GM18499 (cell line): ENCODE results near the gene LIPM.
A peak's percentile ranks its signal among the peaks of the same experiment; 100 is the strongest.

Source experiments
- ATAC-seq: cut with Tn5 transposase; IDR thresholded peaks from one replicate; pipeline ENCODE4 v1.9.1; 2021; ENCODE audit warnings: moderate number of reproducible peaks; ENCODE audit not compliant: insufficient read depth, unreplicated experiment

LIPM gene

DNA sequence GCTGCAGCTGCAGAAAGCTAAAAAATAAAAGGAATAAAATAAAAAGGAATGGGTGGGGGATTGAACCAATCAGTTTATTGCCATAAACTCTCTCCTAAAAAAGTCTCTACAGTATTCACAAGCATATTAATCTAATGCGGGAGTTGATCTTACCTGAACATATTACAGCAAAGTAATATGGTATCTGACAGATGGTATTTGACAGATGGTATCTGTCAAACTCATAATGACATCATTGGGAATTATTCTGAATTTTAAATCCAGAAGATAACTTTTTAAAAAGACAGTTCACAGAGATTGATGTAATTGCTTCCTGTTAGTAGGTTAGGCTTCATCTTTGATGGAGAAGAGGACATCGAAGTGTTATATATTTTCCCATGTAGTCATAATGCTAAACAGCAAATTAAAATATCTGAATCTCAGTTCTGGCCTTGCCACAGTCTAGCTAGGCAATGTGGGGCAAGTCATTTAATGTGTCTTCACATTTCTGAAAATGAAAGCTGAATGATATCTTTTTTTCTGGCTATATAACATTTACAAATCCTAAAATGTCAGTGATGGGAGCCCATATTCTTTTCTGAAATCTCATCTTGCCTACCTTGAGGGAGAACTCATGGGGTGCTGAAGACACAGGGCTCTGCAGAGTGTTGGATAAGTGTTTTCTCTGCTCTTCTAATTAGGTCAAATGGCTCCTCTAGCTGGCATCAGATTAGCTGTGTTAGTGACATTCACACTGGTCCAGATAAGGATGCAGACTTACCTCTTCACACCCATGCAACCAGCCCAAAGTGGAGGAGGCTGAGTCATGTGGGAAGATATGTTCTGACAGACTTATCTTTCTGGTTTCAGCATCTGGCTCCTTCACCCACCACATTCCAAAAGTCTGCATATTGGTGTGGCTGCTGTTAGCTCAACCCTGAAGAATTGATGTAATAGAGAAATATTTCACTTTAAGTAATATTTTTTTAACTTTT, 2.1 kb upstream of the LIPM start:
- ATAC-seq, result no peak

DNA sequence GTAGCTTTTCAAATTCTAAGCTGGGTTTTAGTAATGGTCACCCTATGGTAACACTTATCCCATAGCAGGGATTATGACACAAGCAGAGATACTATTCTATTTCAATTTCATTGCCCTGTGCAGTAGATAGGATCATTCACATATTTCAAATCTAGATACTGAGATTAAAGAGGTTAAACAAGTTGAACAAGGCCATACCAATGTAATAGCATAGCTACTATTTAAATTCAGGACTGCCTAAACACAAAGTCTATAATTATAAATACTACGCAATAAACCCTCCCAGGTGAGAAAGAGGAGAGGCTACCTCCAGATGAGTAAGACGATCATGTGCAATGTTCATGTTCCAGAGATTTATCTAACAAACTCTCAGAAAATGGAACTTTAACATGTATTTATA, 1.1 kb downstream of the LIPM start:
- ATAC-seq, result no peak

DNA sequence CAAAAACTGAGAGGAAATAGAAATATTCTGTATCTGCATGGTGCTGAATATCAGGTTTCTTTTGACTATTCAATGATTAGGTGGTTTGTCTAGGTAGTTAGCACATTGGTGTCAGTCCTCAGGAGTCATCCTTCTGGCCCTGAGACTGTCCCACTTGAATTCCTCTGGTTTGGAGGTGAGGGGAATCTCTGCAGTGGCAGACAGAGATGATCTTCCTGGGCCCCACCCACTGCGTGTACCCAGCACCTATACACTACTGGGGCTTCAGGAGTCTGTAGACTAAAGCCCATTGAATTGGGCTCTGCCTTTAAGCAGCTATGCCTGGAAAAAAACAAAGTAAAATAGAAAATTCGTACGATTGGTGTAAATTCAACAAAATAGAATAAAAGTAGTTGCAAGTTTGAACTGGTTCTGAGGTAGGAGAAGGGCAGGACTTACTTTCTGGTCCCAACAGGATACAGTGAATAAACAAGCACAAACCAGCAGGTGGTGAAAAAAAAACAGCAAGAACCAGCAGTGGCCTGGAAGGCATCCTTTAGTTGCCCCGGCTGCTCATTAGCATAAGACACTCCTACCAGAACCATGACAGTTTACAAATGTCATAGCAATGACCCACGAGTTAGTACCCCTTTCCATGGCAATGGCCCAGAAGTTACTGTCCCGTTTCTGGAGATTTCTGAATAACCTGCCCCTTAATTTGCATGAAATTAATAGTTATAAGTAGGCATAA, 1.7 kb downstream of the LIPM start:
- no peak for ATAC-seq

DNA sequence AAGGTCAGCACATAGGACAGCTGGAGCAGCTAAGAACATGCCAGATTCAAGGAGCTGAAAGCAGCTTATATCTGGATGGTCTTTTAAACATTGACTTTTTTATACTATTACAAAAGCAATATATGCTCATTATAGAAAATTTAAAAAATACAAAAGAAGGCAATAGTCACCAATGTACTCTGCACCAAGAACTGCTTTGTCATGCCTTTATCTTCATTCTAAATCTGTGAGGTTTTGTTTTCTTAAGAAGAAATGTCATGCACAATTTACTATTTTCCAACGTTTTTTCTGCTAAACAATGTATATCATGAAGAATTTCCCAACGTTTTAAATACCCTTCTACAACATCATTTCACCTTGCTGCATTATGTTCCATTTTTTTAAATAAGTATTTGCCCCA, 2.8 kb downstream of the LIPM start:
- no peak for ATAC-seq

DNA sequence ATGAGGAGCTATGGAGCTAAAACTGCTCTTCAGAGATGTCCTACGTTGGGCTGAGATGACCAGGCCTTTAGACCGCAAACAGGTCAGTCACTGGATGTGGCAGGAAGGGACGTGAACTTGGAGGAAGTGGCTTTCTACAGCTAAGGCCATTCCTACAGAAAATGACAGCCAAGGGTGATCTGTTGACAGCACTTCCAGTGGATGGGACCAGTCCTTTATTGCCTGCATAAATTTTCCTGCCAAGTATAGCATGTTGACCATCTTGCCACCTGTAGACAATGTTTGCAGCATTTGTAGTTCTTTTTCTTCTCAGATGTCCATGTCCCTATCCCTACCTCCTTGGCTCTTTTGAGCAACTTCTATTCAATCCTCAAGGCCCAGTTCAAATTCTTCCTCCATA, 3.4 kb downstream of the LIPM start:
- ATAC-seq, result no peak

DNA sequence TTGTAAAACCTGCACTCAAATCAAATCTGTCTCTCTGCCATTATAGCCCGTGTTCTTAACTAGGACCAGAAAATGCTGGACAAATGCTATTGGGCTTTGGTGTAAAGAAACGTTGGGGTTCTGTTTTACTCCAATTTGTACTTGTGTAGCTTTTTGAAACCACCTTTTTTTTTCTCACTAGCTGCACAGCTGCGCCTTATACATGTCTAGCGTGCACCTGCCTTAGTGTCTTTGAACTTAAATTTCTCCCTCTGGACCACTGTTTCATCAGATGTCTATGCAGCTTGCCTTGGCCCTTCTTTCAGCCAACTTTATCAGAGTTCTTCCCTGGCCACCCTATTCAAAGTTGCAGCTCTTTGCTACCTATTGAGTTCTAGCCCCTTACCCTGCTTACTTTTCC, 7.1 kb downstream of the LIPM start:
- ATAC-seq, result no peak

DNA sequence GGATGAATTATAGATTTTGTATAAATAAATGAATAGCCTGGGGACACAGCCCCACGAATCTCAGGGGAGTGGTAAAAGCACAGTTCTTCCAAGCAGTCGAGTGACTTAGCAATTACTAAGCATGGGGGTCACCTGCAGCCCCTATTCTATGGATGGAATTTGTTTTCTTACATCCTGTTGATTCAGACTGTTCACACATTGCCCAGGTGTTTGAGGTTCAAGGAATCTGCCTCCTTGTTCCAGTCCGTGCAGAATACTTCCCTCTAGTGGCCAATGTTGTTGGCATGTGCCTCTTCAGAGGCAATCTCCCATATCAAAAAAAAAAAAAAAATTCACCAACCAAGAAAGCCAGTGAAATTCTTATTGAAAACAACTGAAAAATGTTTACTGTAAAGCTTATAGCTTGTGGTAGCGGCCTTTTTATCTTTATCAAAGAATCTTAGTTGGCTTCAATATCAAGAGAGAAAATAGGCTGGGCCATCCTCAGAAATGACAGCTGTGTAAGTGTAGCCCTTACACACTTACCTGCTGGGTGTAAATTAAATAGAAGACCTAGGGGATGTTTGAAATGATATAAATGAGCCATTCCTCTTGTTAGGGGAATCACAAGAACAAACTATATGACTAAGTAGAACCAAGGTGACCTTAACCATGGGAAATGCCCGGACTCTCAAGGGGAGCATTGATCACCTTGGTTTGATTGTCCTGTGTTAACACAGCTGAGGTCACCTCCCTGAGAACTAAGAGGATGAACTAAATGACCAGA, 7.8 kb downstream of the LIPM start:
- no peak for ATAC-seq

DNA sequence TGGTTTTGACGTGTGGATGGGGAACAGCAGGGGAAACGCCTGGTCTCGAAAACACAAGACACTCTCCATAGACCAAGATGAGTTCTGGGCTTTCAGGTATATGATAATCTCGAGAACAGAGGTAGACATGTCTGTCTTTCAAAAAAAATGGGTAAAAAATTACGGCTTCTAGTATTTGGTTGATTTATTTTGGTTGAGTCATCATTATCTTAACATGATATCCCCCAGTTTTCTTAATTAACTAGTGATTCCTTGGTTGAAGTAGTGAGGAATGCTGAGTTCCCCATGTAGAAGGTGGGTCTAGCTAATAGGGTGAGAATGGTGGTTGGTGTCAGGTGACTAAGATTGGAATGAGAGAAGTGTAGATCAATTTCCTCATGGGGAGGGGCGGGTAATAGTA, 10.7 kb downstream of the LIPM start:
- ATAC-seq, result no peak

DNA sequence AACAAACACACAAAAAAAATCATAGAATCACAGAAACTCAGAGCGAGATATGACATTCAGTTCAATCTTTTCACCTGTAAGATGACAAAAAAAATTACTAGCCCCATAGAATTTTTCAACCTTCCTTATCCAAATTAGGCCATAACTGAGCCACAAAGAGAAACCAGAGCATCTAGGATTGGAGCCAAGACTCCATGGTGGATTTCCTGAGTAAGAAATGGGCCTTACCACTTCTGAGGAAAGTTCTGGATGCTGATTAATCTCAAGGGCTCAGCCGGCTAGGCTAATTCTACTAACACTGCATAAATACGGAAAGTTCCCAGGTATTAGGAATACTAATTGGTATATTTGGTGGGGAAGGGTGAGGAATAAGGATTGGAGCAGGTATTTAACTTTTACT, 16.8 kb downstream of the LIPM start:
- ATAC-seq, result no peak

DNA sequence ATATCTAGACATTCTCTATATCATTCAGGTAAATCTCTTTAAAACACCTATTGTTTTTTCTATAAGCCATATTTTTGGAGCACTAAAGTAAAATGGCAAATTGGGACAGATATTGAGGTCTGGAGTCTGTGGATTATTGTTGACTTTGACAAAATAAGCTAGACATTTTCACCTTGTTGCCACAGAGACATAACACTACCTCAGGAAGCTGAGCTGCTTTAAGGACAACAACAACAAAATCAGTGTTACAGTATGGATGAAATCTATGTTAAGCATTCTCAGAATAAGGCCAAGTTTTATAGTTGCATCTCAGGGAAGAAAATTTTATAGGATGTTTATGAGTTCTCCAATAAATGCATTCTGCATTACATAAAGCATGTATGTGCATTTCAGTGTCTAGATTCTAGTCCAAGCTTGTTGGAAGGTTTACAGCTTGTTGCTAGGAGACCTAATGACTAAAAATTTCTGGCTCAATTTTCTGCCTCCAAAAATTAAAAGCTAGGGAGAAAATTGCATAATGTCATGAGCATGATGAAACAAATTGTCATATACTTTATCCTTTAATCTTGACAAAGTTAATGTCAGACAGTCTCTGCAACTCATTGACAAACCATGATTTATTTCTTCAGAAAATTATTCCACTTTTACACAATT, 18.3 kb downstream of the LIPM start:
- no peak for ATAC-seq

DNA sequence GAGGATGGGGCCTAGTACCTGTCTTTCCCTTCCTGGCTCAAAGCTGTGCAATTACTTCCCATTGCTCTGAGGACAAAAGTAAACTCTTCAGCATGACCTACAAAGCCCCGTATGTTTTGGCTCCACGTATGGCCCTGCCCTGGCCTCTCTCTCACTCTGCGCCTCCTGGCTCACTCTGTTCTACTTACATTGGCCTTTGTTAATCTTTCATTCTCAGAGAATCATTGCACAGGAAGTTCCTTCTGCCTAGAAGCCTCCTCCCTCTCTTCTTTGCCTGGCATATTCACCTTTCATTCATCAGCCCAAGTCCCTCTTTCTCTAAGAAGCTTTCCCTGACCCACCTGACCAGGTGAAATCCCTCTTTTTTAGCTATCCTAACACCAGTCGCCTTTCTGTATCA, 23.9 kb downstream of the LIPM start:
- no peak for ATAC-seq

DNA sequence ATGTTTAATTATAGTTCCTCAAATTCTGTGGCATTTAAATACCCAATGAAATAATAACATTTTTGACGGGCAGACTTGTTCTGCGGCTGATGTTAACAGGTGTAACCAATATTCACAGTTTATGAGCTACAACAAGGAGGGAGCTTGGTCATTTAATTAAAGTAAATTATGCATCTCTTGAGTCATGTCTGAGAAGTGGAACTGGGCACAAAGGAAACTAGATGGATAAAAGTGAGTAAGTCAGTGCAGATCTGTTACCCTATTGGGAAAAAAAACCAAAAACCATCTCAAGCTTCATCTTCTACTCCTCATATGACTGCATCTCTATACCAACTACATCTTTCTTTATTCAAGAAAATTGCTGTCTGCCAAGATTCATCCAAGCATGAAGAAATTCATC, 25.1 kb downstream of the LIPM start:
- ATAC-seq, result no peak

DNA sequence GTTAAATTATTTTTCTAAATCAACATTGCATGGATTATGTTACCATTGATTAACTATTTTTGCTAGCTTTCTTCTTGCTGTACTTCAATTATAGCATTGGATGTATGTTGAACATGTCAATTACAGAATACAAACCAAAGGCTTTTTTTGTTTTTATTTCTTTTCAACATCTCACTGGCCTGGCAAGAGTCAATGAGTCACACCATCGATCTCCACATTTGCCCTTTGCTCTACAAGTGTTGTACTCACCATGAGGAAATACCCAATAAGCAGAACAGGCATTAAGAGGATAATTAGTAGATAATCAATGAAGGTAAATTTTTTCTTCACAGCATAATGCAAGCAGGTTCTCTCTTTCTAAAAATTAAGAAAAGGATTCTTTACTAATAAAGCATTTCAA, 25.8 kb downstream of the LIPM start:
- no peak for ATAC-seq

DNA sequence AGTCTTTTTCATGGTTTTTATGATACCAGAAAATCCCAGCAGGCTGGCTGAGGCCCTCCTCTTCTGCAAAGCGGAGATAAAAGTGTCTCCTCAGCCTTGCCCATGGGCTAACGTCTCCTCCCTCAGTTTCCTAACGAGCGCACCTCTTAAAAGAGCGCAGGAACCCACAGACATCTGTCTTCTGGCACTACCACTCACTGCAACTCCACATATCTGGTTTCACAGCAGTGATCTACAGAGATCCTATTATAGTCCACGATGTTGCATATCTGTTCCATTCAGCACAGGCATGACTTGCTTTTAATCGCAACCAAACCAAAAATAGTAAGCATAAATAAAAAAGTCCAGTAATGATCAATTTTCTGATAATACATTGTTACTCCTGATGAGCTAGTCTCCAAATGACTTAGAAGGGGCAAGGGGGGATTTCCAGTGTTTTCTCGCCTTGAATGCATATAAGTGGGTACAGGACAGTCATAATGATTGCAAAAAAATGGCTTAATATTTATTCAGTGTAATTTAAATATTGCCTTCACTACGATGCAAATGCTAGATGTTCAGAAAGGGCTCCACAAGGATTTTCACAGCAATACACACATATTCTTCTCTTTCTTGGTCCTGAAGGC, 28.2 kb downstream of the LIPM start:
- no peak for ATAC-seq

DNA sequence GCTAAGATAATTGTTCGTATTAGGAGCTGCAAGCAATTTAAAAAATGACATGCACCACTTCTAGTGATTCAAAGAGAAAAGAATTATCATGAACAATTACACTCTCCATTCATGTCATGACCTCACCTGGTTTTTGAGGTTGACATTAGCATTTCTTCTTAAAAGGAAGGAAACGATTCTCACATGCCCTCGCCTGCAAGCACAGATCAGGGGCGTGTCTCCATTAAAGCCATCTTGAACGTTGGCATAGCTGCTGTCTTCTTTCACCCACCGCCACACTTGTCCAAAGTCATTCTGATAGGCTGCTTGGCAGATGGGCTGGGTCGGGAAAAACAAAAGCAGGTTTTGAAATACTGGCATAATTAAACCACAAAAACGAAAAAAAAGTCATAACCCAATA, 29.2 kb downstream of the LIPM start:
- no peak for ATAC-seq

DNA sequence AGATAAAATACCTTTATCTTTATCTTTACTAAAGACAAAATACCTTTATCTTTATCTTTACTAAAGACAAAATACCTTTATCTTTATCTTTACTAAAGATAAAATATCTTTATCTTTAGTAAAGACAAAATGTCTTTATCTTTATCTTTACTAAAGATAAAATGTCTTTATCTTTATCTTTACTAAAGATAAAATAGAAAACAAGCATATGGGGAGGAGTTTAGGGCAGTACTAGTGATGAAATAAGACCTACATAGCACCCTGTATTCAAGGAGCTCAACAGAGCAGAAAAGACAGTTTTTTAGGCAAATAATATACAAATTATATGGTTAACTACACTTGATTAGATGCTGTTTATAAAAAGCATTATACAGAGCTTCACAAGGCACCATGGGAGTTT, 29.8 kb downstream of the LIPM start:
- no peak for ATAC-seq

DNA sequence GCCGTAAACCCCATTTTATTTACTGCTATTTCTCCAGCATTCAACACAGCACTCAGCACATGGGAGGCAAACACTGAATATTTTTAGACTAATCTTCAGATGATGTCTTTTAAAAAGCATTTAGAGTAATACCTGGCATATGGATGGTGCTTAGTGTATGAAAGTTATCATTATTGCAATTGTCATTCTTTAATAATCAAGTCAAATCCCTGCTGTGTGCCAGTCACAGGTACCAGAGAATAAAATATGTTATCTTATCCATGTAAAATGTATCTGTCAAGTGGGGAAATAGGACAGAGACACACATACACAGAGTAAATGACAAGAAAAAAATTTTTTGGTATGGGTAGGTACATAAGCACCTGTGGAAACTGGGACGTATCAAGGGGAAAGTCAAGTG, 30.6 kb downstream of the LIPM start:
- ATAC-seq, result no peak

DNA sequence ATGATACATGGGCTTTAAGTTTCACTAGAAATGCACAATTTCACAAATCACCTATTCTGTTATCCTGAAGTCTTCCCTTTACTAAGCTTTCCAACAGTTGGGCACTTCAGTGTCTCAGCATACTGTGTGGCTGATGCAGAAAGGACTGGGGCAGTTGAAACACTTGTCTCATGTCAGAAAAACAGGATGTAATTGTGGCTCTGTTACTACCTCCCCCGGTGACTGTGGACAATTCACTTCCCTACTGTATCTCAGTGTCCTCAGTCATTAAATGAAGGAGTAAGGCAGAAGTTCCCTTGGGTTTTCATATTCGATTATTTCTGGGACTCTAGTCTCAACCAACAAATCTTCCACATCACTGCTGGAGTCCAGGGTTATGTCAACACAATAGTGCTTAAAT, 31.2 kb downstream of the LIPM start:
- no peak for ATAC-seq

DNA sequence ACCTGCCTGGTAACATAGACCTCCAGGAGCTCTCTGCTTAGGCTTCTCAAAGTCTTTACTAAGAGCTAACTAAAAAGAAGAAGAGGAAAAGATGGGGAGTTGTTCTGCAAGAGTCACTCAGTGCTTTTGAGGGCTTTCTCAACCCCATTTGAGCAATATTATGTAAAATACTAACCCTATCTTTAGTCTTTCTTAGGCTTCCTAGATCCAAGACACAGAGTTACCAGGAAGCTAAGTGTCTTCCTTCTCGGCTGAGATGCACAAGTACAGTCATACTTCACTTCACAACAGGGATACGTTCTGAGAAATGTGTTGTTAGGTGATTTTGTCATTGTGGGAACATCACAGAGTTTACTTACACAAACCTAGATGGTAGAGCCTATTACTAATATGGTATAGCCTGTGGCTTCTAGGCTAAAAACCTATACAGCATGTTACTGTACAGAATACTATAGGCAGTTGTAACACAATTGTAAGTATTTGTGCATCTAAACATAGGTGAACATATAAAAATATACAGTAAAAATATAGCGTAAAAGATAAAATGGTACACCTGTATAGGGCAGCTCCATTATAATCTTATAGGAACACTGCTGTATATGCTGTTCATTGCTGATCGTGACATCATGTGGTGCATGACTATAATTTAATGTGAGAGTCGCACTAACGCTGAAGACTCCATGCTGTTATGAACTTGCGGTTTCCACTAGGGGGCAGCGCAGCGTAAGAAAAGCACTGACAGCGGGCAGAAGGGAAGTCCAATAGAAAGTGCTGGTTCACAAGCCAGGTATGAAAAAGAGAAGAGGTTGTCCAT, 32.8 kb downstream of the LIPM start:
- ATAC-seq, result peak; percentile 74
